ENCODE results near the gene UNC13D. TPM values are rescaled to one million over a fixed set of nuclear protein-coding genes. Genes with fewer than 3 reads are reported as not detected.
A peak's percentile ranks its signal among the peaks of the same experiment; 100 is the strongest.

Gene UNC13D
- total and polyA plus RNA-seq, 9 of the 15 experiments (the other 6 are each of a cell fraction or from before 2014, with no cell fraction given) = 0.86 to 244 (median 69.2) TPM

GRCh38 chr17:75872434-75873351, 28.5 kb upstream of the UNC13D start (continued):
- TF ChIP-seq MLLT1 (IDR thresholded peaks at IDR 0.05) (no peak), MEF2D (tag; conservative IDR thresholded peaks at IDR 0.05; ENCODE audit: low read depth) (0 out of 2 replicates have a peak, but pooled peaks have one; percentile 65), ZNF165 (CRISPR knock-in tag; IDR thresholded peaks at IDR 0.05; ENCODE audit: borderline replicate concordance) (no peak), ZBTB49 (CRISPR knock-in tag; IDR thresholded peaks at IDR 0.05; ENCODE audit: borderline replicate concordance) (no peak), ZNF184 (CRISPR knock-in tag; IDR thresholded peaks at IDR 0.05) (no peak), RBFOX2 (IDR thresholded peaks at IDR 0.05; ENCODE audit: low read depth, low read length) (peak; percentile 27; the same call in 1 of the 2 replicates), ZFP1 (CRISPR knock-in tag; IDR thresholded peaks at IDR 0.05) (no peak), JUN (IDR thresholded peaks at IDR 0.05; ENCODE audit: borderline replicate concordance, low read depth, low read length) (no peak), JUN (CRISPR knock-in tag; IDR thresholded peaks at IDR 0.05; ENCODE audit: borderline replicate concordance) (no peak), PCBP1 (IDR thresholded peaks at IDR 0.05; ENCODE audit: low read depth, low read length, poor library complexity, severe bottlenecking) (peak; percentile 26), BACH1 (tag; IDR thresholded peaks at IDR 0.05) (no peak), MEF2A (IDR thresholded peaks at IDR 0.05; ENCODE audit: control insufficient read depth, low read depth, low read length) (peak; percentile 68; the same call in 1 of the 2 replicates), ZNF764 (CRISPR knock-in tag; IDR thresholded peaks at IDR 0.05; ENCODE audit: low read depth) (no peak), ZNF318 (IDR thresholded peaks at IDR 0.05; ENCODE audit: borderline replicate concordance in 1 of 2, low read depth in 1 of 2) (no peak)
